Activated T-cell treated with anti-CD3 and anti-CD28 coated beads for 1 hour (primary cell): ENCODE measurements around the gene TMEM106C.
A peak's percentile ranks its signal among the peaks of the same experiment; 100 is the strongest.

Experiments used
- DNase-seq: peaks from one replicate; pipeline ENCODE4 v3.0.0-alpha.2; 2020; ENCODE audit warnings: low read depth

Gene TMEM106C

GRCh38 chr12:47963340-47964040 is at the start of gene TMEM106C:
Gene TMEM106C (plus strand): TSS chr12:47963596. CDS start chr12:47964237, 641 bp downstream.
- DNase-seq: peak; percentile 88

- no peak for DNase-seq
These were observed 42.5 kb upstream of the TMEM106C start for GRCh38 chr12:47920913-47921312.

GRCh38 chr12:47921907-47922306 is 41.5 kb upstream of the TMEM106C start:
- DNase-seq: no peak

DNA sequence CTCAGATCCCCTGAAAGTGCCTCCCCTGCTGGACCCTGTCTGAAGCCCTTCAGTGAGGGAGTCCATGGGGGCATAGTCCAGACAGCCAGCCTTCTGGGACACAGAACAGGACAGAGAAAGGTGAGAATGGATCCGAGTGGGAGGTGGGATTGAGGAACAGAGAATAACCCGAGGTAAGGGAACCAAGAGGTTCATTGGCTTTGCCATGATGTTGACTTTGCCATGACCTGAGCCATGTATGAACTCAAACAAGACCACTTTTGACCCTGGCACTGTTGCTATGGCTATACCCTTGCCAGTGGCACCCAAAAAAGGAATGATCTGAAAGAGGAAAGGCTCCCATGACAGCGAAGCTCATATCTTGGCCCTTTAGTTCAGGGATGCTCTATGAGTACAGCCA is 36.0 kb upstream of the TMEM106C start:
- no peak for DNase-seq

DNA sequence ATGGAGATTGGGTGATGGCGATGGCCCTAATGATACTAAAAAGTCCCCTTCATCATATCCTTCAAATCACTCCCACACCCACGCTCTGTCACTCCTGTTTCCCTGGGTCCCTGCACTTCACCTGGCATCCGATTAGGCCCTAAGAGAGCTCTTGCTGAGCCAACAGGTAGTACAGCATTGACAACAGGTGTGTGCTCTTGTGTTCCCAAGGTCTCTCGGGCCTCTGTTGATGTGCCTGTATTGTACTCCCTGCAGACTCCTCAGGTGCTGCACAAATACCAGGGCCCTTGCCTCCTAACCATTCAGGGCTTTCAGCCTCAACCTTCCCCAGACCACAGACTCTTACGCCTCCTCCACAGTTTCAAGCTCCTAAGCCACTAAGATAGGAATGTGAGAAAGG is 32.8 kb upstream of the TMEM106C start:
- no peak for DNase-seq

DNA sequence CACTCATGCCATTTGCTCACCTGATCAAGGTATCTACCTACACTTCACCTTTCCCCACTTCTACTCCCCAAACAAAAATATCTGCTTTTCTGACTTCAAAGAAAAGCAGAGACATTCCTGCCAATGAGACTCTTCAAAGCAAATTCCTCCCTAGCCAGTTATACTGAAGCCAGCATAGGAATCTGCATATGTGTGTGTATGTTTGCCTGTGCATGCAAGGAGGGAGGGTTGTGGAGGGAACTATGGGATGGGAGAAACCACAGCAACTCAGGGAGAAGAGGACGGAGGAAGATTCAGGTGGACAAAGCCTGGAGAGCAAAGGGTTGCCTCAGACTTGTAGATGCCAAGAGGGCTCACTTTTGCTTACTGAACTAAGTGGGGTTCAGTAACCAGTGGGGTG is 32.2 kb upstream of the TMEM106C start:
- no peak for DNase-seq

DNA sequence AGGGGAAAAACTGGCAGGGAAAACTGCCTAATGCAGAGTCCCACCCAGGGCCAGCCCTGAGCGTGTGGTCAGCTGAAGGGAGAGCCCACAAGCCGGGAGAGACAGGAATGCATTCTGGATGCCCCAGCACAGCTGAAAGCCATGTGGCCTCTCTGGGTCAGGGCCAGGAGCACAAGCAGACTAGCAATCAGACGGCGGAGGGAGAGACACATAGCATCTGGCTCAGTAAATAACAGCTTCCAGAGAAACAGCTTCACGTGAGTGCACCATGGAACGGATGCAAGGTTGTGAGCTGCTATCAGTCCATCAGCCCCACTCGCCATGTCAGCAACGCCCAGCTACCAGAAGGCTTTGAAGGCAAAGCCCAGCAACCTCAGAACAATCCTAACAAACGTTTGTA is 28.2 kb upstream of the TMEM106C start:
- no peak for DNase-seq

- DNase-seq: no peak
These were observed 25.3 kb upstream of the TMEM106C start for GRCh38 chr12:47938093-47938492.

DNA sequence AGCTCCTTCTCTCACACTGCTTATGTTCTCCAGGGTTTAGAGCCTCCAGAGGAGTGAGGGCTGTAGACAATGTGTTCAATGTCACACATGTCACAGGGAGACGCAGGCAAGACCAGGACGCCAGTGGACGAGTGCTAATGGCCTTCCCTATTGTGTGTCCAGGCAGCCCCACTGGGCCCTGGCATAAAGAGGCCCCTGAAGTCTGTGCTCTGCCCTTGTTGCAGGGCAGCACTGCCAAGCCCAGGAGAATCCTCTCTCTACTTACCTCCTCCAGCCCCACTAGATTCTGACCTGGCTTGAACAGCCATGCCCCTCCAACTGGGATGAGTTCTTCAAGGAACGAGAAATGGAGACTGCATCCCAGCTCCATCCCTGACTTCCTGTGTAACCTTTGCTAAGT is 24.8 kb upstream of the TMEM106C start:
- DNase-seq: no peak

- DNase-seq: no peak
These were observed 24.3 kb upstream of the TMEM106C start for GRCh38 chr12:47939009-47939601.

DNA sequence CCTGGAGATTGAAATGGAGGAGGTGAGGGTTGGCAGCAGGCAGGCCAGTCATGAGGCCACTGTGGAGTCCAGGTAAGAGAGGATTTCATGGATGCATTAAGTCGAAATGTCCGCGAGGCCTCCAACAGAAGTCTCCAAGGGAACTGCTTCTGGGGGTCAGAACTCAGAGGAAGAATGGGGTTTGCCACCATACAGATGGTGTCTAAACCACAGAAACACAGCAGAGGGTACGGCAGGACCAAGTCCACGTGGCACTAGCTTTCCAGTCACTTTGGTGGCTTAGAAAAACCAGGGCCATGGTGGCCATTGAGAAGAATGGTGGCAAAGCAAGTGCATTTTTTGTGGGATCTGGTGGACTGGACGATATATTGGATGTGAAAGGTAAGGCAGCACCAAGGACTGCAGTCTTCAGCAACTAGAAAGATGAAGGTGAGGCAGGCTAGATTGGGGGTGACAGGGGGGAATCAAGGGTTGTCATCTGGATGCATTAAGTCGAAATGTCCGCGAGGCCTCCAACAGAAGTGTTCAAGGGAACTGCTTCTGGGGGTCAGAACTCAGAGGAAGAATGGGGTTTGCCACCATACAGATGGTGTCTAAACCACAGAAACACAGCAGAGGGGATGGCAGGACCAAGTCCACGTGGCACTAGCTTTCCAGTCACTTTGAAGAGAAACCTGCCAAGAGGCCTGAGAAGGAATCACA is 22.5 kb upstream of the TMEM106C start:
- no peak for DNase-seq

DNA sequence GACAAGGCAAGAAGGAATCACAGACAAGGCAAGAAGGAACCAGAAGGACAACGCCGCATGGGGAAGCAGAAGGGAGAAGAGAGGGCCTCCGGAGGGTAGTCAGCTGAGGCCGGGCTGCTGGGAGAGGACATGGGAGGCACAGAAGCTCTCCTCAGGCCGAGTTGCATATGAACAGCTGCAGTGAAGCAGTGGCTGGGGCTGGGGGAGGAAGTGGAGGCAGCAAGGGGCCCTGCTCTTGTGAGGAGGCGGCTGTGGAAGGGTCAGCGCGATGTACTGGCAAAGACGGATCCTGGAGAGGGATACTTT is 22.0 kb upstream of the TMEM106C start:
- no peak for DNase-seq

DNA sequence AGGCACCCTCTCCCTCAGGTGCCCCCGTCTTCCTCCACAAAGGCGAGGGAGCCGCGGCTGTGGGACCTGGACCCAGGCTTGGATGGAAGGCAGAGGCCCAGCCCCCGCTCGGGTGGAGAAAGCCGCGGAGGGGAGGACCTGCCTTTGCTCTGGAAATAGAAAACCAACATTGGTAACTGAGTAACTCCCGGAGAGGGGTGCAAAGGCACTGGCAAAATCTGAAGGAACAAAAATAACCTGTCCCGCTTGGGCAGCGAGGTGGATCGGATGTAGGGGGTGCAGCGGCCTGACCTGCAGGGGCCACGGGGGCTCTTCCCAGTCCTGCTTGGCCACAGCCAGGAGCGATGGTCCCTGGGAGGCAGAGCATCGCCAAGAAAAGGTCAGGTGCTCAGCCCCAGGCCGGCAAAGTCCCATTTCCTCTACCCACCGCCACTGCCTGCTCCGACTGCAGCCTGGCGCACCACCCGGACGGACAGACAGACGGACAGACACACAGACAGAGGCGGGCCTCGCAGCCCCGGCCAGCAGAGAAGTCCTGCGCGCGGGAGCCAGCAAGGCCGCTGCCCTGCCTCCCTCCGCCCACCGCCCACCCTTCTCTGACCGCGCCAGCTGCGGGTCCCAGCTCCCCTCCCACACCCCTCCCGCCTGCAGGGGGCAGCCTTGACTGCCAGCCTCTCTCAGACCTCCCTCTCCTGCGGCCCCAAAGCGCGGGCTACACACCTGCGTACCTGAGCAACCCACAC is 21.4 kb upstream of the TMEM106C start:
- DNase-seq: peak; percentile 49

DNA sequence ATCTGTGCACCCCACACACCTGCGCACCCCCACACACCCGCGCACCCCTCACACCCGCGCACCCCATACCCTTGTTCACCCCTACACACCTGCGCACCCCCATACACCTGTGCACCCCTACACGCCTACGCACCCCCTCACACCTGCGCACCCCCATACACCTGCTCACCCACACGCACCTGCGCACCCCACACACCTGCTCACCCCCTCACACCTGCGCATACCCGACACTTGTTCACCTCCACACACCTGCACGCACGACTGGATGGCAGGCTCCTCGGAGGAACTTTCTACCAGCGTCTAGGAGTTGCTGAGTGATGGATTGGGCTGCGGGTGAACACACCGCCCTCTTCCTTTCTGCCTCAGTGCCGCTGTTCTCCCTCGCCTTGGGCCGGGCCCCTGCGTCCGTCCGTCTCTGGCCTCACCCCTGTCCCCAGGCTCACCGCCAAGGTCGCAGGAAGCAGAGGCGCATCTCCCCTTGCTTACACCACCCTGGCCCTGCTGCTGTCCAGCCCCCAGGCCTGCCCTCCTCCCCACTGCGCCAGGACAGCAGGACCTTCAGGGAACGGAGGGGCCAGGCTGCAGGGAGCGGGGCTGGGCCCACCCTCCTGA is 20.7 kb upstream of the TMEM106C start:
- no peak for DNase-seq

DNA sequence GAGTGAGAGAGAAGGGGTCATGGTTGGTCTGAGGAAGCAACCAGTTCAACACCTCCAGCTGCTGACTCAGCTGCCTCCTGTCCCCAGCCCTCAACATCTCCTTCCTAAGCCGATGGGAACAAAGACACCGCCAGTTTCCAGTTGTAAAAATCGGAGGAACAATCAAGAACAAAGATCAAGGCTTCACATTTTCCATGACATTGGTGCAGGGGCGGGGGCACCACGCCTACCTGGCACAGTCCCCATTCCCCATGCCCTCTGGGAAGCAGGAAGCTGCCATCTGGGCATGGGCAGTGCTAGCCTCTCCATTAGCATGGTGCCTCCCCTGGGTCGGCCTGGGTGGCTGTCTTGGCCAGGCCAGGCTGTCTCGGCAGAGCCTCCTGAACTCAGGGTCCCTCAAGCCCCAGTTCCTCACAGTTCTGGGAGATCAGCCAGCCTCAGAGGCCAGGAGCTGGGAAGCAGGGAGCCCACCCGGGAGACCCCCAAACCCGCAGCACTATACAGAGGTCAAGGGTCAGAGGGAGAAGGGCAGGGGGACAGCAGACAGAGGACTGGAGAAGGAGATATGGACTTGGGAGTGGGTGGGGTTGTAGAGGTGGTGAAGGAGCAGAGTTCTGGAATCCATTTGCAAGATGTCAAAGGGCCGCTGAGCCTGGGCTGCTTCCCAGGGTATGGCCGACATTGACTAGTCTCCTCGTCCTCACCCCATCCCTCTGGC is 19.6 kb upstream of the TMEM106C start:
- DNase-seq: no peak

GRCh38 chr12:47944685-47945340 is 18.6 kb upstream of the TMEM106C start:
- no peak for DNase-seq

- no peak for DNase-seq
These were observed 18.1 kb upstream of the TMEM106C start for GRCh38 chr12:47945341-47945728.

DNA sequence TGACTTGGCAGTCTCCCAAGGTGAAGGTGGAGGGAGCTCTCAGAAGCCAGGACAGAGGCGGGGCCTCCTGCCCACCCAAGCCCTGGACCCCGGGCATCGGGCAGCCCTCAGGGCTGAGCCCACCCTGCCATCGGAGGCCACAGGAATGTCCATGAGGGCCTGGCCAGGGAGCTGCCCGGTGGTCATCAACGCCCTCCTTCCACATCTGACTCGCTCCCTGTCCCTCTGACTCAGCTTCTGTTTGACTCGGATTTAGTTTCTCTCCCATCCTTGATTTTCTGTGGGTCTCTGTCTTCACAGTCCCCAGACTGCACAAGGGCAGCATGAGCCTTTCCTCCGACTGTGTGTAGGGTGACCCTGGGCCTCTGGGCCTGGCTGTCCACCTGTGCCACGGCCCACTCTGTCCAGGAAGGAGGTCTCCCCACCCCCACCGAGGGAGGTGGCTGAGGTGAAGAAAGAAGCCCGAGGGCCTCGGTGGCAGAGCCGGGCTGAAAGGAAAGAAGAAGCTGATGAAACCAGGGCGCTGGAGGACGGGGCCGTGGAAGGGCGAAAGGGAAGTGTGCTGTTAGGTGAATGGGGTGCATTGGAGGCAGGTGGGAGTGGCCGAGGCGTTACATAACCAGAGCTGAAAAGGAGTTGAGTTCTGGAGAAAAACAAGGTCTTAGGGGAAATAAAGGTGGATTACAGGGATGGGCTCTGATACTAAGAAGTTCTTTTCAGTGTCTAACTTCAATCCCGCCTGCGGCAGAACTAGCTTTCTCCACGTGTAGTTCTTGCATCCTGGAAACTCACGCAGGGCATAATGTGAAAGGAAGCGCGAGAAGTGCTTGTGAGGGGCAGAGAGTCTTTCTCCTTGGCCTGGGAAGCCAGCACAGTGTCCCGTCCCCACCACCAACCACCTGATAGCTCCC is 16.7 kb upstream of the TMEM106C start:
- DNase-seq: no peak

GRCh38 chr12:47947341-47947740 is 16.1 kb upstream of the TMEM106C start:
- no peak for DNase-seq
